Right lobe of liver (tissue), 6 donors: ENCODE data around the gene CDH26. TPM values are rescaled to one million over a fixed set of nuclear protein-coding genes. Genes with fewer than 3 reads are reported as not detected.
A peak's percentile ranks its signal among the peaks of the same experiment; 100 is the strongest.

Experiments used
- ATAC-seq, 4 donors: fragments of 200-7000 bp; cut with Tn5 transposase; one replicate each; pipeline ENCODE4 v1.9.1; 2020; ENCODE audit warnings: mild to moderate bottlenecking in 4 of 4, moderate library complexity in 4 of 4
- DNase-seq, 3 donors: peaks; one replicate each; pipeline ENCODE4 v3.0.0-alpha.2; 2020
- H3K27ac ChIP-seq, 3 donors: fragments of 200-600 bp; one replicate each; pipeline ENCODE4 v1.8.0; 2022
- H3K27me3 ChIP-seq, 2 donors: fragments of 200-600 bp; one replicate each; pipeline ENCODE4 v1.8.0; 2022
- H3K36me3 ChIP-seq, 4 donors: fragments of 200-600 bp; sonication (generic) in 1 of 4; one replicate each; pipeline versions ENCODE4 v1.5.1 to v1.8.0; 2017 to 2022; ENCODE audit warnings: control low read depth in 1 of 4
- H3K4me1 ChIP-seq, 4 donors: fragments of 200-600 bp; sonication (generic) in 1 of 4; one replicate each; pipeline versions ENCODE4 v1.5.1 to v1.8.0; 2017 to 2022; ENCODE audit warnings: control low read depth in 1 of 4
- H3K4me3 ChIP-seq, 3 donors: fragments of 200-600 bp; one replicate each; pipeline ENCODE4 v1.8.0; 2022
- H3K9me3 ChIP-seq, 4 donors: fragments of 200-600 bp; sonication (generic) in 1 of 4; one replicate each; pipeline versions ENCODE4 v1.5.1 to v1.8.0; 2017 to 2022; ENCODE audit warnings: control low read depth in 1 of 4
- POLR2A ChIP-seq: fragments of 450-650 bp; IDR thresholded peaks from one replicate; pipeline ENCODE4 v1.6.1; 2017; ENCODE audit warnings: antibody characterized with exemption, mild to moderate bottlenecking
- WGBS: methylation state at CpG from one replicate; pipeline ENCODE4 v1.1.6; 2018; ENCODE audit warnings: low coverage, low lambda C conversion rate; ENCODE audit not compliant: insufficient coverage; ENCODE audit errors: missing lambda C conversion rate; 5-methylcytosine and 5-hydroxymethylcytosine counted together
- intact Hi-C, 2 donors: fragments of 100-400 bp; cut with DNase I; formaldehyde crosslinking; loops; one replicate each; pipeline versions ENCODE4 v1.11.2 to v1.14.1; 2022
- total RNA-seq, 6 experiments: library from RNA; depleted of rRNA in 2 of 6; stranded (reverse); fragments of >200 nt in 2 of 6; fragmentation: NEBNext Ultra II Directional in 3 of 6; extraction: Animal tissue kit (Norgen Biotek cat#: 25700) in 3 of 6; gene quantifications; one replicate each; pipeline versions ENCODE4 v1.1.0 to v1.2.4, GENCODE V29; 2016 to 2023
- TF ChIP-seq, protein P1 (sequence below), 4 donors: fragments of 200-600 bp in 3 of 4; fragments of 450-650 bp in 1 of 4; IDR thresholded peaks; one replicate each; pipeline versions ENCODE4 v1.5.1 to v1.8.0; 2016 to 2022; ENCODE audit warnings: antibody characterized with exemption in 4 of 4, mild to moderate bottlenecking in 2 of 4
- donor health status: DM: no; HTN: yes; CAD: no.
- donor health status: DM: no; HTN: no; CAD: no.
- donor health status: DM: no; HTN: no; CAD: no.
- donor health status: DM: no; HTN: yes; CAD: no.
- donor health status: DM: no; HTN: yes; CAD: no.

CDH26 gene
- total RNA-seq, 6 experiments from 2014 or later: 0.07 to 0.25 (median 0.12) TPM; not detected in 1

DNA sequence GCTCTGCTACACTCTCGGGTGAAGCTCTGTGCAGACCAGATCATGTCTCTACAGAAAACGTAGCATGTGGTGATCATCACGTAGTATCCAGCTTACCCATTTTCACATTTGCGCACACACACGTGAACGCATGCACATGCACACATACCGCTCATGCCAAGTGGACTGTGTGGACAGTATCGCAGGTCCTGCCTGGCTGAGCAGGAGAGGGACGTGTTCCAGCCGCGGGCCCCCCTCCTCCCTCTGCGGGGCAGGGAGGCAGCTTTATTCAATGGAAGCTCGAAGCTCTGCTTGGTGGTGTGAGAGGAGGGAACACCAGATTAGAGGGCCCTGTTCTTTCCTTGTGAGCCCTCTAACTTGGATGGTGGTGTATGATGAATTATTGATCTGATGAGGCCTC is 51.1 kb downstream of the CDH26 start:
- Histone ChIP-seq H3K9me3 (no peaks in the 10 kb centered on the region), H3K27ac (no peak overlapping the region), H3K4me1 (no peaks in the 10 kb centered on the region), H3K4me3 (no peak overlapping the region), H3K27me3 (no peaks in the 10 kb centered on the region), H3K36me3 (no peaks in the 10 kb centered on the region)
- WGBS: 90% methylated on average over 4 of the region's 13 CpGs
- intact Hi-C loops: no loop called here
- DNase-seq (no peak), ATAC-seq (no peak)
- TF ChIP-seq, protein P1, sequence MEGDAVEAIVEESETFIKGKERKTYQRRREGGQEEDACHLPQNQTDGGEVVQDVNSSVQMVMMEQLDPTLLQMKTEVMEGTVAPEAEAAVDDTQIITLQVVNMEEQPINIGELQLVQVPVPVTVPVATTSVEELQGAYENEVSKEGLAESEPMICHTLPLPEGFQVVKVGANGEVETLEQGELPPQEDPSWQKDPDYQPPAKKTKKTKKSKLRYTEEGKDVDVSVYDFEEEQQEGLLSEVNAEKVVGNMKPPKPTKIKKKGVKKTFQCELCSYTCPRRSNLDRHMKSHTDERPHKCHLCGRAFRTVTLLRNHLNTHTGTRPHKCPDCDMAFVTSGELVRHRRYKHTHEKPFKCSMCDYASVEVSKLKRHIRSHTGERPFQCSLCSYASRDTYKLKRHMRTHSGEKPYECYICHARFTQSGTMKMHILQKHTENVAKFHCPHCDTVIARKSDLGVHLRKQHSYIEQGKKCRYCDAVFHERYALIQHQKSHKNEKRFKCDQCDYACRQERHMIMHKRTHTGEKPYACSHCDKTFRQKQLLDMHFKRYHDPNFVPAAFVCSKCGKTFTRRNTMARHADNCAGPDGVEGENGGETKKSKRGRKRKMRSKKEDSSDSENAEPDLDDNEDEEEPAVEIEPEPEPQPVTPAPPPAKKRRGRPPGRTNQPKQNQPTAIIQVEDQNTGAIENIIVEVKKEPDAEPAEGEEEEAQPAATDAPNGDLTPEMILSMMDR (IDR thresholded peaks at IDR 0.05): no peak
- no peak for TF ChIP-seq POLR2A

DNA sequence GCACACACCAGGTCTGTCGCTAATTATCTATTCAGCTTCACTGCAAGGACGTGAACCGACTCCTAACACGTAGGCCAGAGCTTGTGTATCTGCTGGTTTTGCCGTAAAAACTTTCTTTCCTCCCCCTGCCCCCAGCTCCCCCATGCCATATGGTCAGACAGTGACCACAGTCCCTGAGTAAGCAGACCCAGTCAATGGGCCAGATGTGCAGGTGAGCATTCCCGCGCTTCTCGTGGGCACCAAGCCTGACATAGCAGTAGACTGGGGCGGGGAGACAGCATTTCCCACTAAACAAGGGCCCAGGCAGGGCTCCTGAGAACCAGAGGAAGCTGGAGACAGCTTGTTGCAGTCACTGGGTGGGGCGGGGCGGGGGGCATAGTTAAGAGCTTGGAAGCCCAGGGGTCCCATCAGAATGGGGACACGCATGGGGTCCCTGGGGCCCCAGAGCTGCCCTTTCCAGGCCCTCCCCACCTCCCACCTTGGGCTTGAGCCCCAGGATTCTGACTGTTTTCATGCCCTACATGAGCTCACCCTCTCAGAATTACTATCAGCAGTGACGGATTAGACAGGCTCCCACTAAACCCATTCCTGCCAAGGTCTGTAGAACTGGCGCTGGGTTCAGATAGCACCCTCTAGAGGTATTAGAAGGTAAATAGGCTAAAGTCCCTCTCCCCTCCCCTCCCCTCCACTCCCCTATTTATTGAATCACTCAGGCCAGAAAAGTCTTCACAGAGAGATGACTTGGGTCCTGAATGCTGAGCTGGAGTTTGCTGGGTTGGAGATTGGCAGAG is 51.8 kb downstream of the CDH26 start:
- H3K36me3 ChIP-seq: no peaks in the 10 kb centered on the region
- no peak for TF ChIP-seq POLR2A
- TF ChIP-seq, protein P1 (IDR thresholded peaks at IDR 0.05): no peak
- intact Hi-C loops: no loop called here
- H3K4me3 ChIP-seq: no peak overlapping the region
- H3K4me1 ChIP-seq: no peaks in the 10 kb centered on the region
- ATAC-seq: no peak
- WGBS: 85% methylated on average over 12 of the region's 14 CpGs
- H3K9me3 ChIP-seq: no peaks in the 10 kb centered on the region
- no peak overlapping the region for H3K27ac ChIP-seq
- DNase-seq: no peak
- H3K27me3 ChIP-seq: no peaks in the 10 kb centered on the region

DNA sequence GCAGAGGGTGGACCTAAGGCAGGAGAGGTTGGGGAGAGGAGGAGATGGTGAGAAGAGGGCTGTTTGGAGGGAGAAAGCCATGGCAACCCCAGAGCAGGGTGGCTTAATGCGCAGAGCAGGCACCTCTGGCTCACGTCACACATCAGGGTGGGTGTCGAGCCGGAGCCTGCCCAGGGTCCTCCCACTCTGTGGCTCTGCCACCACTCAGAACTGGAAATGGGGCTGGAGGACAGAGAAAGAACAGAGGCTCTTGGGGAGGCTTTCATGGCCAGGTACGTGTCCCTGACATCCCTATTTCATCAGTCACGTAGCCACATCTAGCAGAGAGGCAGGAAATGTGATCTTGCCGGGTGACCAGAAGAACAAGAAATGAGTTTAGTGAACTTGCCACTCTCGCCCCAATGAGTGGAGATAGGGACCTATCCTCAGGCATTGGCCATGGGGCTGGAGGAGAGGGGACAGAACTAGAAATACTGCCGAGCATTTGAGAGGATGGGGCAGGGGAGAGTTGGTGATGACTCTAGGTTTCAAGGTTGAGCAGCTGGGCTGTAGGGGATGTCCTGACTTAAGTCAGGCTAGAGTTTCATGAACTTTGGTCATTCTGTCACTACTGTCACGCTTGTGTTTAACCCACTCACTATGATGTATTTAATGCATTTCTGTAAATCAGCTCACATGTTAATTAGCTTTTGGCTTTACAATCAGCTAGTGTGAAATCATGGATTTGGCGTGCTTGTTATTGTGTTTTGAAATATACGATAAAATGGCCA is 52.7 kb downstream of the CDH26 start:
- Histone ChIP-seq H3K27me3 (no peaks in the 10 kb centered on the region), H3K4me1 (no peaks in the 10 kb centered on the region), H3K4me3 (no peak overlapping the region), H3K9me3 (no peaks in the 10 kb centered on the region), H3K36me3 (no peaks in the 10 kb centered on the region), H3K27ac (no peak overlapping the region)
- intact Hi-C loops: no loop called here
- 83% methylated on average over 6 of the region's 12 CpGs for WGBS
- TF ChIP-seq POLR2A: no peak
- TF ChIP-seq, protein P1 (IDR thresholded peaks at IDR 0.05): no peak
- DNase-seq (no peak), ATAC-seq (no peak)

DNA sequence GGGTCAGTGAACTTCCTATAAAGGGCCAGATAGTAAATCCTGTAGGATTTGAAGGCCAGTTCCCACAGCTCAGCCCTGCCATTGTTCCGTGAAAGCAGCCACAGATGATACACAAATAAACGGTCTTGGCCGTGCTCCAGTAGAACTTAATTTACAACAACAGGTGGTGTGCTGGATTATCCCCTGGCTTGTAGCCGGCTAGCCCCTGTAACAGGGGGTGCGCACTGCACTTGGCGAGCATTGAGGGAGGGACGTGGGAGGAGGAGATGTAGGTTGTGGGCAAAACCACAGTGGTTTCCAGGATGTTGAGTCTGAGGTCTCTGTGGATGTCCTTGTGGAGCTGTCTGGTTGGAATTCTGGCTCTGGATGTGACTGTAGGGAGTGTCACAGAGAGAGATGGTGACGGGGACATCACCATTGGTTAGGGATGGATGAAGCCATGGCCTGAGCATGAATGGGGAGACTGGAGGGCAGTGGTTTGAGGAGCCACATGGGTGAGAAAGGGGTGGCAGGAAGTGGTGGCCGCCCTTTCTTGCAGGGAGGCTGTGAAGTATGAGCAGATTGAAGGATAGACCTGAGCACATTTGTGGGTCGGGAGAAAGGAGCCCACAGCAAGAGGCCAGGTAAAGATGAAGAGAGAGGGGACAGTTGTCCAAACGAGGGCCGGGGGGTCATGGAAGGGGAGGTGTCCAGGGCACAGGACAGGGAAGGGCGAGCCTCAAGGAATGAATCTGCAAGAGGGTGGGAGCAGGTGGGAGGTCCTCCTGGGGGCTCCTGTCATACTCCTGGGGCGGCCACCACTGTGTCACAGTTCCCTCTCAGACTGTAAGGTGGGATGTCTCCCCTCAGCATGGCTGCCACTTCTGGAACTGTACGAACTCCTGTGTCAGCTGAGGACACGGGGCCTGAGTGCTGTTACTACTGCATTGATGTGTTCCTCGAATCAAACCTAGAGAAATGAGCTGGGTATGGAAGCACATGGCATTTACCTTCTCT is 53.6 kb downstream of the CDH26 start:
- H3K27ac ChIP-seq: no peak overlapping the region
- H3K4me1 ChIP-seq: no peaks in the 10 kb centered on the region
- H3K9me3 ChIP-seq: no peaks in the 10 kb centered on the region
- ATAC-seq (peak in 1 of 4 donors; percentile 19), DNase-seq (no peak)
- no peak overlapping the region for H3K4me3 ChIP-seq
- H3K36me3 ChIP-seq: no peaks in the 10 kb centered on the region
- WGBS: 72% methylated on average over 8 of the region's 17 CpGs
- no peaks in the 10 kb centered on the region for H3K27me3 ChIP-seq
- intact Hi-C loops: no loop called here
- TF ChIP-seq, protein P1 (IDR thresholded peaks at IDR 0.05): no peak
- TF ChIP-seq POLR2A: no peak
